ENCODE data around the gene CCK. TPM values are rescaled to one million over a fixed set of nuclear protein-coding genes. Genes with fewer than 3 reads are reported as not detected.

The CCK gene
- total RNA-seq, 1 donor, result not detected

DNA sequence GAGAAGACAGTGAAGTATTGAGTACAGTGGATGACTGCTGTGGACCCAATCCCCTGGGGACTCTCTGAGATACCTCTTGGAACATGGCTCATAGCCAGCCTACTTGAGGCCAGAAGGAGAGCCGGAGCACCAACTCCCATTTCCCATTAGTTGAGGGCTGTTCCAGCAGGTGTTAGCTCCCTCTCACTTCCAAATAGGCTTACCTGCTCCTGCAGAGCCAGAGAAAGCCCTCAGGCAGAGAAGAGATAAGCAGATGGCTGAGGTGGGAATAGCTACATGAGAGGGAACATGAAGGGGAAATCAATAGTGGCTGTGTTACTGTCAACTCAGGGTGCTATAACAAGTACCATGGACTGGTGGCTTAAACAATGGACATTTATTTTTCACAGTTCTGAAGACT, 4.6 kb upstream of the CCK start:
- TF ChIP-seq, protein P1, sequence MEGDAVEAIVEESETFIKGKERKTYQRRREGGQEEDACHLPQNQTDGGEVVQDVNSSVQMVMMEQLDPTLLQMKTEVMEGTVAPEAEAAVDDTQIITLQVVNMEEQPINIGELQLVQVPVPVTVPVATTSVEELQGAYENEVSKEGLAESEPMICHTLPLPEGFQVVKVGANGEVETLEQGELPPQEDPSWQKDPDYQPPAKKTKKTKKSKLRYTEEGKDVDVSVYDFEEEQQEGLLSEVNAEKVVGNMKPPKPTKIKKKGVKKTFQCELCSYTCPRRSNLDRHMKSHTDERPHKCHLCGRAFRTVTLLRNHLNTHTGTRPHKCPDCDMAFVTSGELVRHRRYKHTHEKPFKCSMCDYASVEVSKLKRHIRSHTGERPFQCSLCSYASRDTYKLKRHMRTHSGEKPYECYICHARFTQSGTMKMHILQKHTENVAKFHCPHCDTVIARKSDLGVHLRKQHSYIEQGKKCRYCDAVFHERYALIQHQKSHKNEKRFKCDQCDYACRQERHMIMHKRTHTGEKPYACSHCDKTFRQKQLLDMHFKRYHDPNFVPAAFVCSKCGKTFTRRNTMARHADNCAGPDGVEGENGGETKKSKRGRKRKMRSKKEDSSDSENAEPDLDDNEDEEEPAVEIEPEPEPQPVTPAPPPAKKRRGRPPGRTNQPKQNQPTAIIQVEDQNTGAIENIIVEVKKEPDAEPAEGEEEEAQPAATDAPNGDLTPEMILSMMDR (IDR thresholded peaks at IDR 0.05; ENCODE audit: insufficient read depth, low read depth, low read length), result no peak
- DNase-seq (ENCODE audit: low read depth), result no peak

DNA sequence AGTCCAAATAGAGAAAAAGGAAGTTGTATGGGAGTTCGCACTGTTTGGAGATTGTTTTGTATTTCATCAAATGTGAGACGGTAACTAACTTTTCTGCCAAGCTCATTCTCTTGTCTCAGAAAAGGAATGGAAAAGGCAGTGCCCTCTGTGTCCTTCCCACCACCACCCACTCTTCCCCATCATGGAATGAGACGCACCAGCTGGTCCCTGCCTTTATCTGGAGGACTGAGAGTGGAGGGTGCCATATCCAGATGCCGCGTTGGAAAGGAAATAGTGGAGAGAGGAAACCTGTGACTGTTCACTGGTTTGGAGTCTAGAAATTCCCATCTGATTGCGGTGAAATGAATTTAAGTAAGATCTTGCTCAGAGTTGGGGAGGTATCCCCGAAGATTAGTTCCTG, 3.7 kb upstream of the CCK start:
- H3K4me3 ChIP-seq (ENCODE audit: low read depth, low read length), result no peak overlapping the region
- no peak for DNase-seq (ENCODE audit: low read depth)
- TF ChIP-seq, protein P1 (IDR thresholded peaks at IDR 0.05; ENCODE audit: insufficient read depth, low read depth, low read length), result no peak

More for the DNA sequence above, 4.6 kb upstream of the CCK start:
- H3K4me3 ChIP-seq (ENCODE audit: low read depth, low read length), result no peak overlapping the region

DNA sequence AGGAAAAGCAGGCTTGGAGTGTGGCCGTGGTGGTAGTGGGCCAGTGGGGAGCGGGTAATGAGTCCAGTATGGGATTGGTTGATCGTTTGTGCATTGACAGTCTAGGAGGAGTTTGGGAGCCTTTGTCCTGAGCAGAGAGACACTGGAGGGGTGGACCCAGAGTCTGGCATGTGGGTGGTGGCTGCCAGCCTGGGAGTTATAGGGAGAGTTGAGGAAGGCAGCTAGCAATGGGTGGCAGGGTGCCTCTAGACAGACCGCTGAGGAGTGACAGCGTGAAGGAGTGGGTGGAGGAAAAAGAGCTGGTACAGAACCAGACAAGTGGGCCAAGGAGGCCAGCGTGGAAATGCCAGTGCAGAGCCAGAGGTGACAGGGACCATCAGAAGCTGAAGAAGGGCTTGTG, 1.9 kb upstream of the CCK start:
- DNase-seq (ENCODE audit: low read depth), result no peak
- TF ChIP-seq, protein P1 (IDR thresholded peaks at IDR 0.05; ENCODE audit: insufficient read depth, low read depth, low read length), result no peak

DNA sequence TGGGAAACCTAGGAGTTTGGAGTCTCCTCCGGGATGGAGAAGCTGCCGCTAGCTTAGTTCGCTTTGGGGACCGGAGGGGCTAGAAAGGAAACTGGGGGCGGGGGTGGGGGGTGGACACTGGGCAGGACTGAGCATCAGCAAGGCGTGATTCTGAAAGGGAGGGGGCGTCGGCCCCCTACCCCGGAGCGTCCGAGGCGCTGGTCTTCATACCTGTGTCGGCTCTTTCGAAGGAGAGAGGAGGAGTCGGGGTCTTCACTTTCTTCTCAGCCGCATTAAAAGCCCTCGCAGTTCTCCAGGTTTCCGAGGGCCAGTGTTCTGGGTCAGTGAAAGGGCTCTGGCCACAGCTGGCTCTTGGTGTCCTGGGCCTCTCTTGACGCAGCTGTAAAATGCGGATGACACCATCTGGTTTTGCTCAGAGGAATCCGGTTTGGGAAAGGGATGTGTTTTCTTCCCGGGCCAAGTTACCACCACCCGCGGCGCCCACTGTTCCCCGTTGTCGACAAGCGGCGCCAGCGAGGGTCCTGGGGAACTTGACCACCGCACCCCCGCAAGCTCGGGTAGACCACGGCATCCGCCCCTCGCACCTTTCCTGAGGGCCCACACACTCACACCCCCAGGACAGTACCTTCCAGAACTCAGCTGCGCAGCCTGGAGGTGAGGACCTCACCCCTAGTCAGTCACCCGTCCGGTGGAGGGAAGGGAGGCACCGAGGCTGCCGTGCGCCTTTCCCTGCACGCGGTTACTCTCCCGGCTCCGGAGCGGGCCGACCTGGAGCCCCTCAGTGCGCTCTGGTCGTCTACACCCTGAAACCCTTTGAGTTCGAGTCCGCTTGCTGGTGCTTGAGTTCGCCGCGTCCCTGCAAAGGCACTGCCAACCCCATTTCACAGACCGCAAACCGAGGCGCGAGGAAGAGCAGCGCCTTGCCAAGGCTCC, 660 bp downstream of the CCK start:
- no peak for DNase-seq (ENCODE audit: low read depth)
- H3K4me3 ChIP-seq (ENCODE audit: low read depth, low read length), result no peak overlapping the region
- TF ChIP-seq, protein P1 (IDR thresholded peaks at IDR 0.05; ENCODE audit: insufficient read depth, low read depth, low read length), result no peak

More for the DNA sequence above, 1.9 kb upstream of the CCK start:
- H3K4me3 ChIP-seq (ENCODE audit: low read depth, low read length), result no peak overlapping the region

DNA sequence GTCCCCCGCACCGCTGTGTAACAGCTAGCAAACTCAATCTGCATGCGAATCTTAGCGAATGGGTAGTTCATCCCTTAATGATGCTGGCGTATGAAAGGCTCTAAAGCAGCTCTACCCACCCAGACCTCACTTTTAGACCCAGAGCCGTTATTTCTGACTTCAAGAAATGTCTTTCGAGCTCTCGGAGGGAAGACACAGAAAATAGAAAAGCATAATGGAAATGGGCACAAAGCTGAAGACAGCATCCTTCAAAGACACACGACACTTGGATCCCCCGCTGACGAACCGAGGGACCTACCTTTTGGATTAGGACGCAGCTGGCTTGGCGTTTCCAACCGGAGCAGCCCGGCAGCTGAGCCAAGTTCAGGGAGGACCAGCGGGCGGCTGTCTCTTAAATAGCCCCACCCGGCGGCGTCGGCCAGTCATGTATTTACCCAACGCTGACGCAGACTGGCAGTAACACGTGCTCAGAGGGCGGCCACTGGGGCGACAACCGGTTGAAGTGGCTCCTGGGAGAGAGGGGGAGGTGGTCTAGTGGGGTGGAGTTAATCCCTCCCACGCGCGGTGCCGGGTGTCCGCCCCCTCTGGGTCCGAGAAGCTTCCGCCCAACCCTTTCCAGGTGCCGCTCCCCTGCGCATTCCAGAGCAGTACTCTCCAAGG, 1.5 kb downstream of the CCK start:
- no peak overlapping the region for H3K4me3 ChIP-seq (ENCODE audit: low read depth, low read length)
- TF ChIP-seq, protein P1 (IDR thresholded peaks at IDR 0.05; ENCODE audit: insufficient read depth, low read depth, low read length), result no peak
- no peak for DNase-seq (ENCODE audit: low read depth)

DNA sequence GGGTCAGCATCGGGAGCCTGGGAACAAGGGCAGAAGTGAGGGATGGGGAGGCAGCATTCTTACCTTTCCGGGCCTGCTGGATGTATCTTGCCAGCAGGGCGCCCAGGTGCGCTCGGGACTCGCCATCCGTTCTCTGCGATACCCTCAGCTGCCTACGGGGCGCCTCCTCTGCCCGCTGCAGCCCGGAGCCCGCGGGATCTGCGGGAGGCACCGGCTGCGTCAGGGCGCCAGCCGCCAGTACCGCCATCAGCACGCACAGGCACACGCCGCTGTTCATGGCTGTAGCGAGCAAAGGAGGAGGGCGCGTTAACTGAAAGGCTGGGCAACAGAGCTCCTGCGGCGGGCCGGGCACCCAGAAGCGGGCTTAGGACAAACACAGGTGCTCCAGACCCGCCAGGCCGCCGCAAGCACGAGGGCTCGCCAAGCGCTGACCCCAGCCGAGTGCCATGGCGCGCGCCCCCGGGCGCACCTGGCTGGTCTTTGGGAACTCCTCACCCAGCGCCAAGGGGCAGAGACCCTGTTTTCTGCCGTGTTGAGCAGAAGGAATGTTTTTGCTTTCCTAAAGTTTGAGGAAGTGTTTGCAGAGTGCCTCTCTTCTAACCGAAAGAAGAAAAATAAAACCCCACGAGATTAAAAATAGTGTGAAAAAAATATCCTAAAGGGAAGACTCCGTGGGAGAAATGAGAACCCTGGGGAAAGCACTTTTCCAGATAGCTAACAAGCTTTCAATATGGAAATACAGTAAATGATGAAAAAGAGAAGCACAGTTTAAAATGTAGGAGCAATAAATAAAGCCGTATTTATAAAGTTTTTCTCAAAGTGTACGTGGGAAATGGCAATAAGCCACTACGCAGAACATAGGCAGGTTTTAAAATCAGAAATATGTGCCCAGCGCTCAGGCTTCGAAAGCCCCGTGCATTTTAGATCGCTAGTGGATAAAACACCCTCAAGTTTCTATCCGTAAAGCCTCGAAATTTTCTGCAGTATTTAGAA, 2.3 kb downstream of the CCK start:
- TF ChIP-seq, protein P1 (IDR thresholded peaks at IDR 0.05; ENCODE audit: insufficient read depth, low read depth, low read length), result no peak

More for the DNA sequence above, 2.3 kb downstream of the CCK start:
- no peak for DNase-seq (ENCODE audit: low read depth)
- H3K4me3 ChIP-seq (ENCODE audit: low read depth, low read length), result no peak overlapping the region

Data from fibroblast of villous mesenchyme (primary cell).